ENCODE measurements around the gene EIF5A2.
A peak's percentile ranks its signal among the peaks of the same experiment; 100 is the strongest.

Gene EIF5A2

DNA sequence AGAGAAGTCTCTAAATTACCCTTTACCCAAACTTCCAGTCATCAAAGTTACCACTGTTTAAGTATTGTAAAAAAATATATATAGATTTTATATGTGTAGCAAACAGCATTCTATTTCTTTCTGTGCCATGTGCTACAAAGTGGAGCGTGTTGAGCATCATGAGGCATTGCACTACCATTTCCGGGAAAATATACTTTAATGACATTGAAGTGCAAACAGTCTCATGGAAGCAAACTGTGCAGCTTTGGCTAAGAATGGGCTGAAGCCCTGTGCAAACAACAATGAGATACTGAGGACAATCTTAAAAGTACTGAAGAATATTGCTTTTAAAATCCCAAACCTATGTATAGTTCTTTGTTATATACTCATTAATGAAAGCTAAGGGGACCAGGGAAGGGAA, 31.9 kb downstream of the EIF5A2 start:
- no peak for DNase-seq (ENCODE audit: low read depth)
- TF ChIP-seq, protein P1, sequence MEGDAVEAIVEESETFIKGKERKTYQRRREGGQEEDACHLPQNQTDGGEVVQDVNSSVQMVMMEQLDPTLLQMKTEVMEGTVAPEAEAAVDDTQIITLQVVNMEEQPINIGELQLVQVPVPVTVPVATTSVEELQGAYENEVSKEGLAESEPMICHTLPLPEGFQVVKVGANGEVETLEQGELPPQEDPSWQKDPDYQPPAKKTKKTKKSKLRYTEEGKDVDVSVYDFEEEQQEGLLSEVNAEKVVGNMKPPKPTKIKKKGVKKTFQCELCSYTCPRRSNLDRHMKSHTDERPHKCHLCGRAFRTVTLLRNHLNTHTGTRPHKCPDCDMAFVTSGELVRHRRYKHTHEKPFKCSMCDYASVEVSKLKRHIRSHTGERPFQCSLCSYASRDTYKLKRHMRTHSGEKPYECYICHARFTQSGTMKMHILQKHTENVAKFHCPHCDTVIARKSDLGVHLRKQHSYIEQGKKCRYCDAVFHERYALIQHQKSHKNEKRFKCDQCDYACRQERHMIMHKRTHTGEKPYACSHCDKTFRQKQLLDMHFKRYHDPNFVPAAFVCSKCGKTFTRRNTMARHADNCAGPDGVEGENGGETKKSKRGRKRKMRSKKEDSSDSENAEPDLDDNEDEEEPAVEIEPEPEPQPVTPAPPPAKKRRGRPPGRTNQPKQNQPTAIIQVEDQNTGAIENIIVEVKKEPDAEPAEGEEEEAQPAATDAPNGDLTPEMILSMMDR (IDR thresholded peaks at IDR 0.05; ENCODE audit: low read depth, low read length, missing control alignments): no peak
- in situ Hi-C loops (cut with HindIII; ENCODE audit: low sequenced_read_pairs): no loop called here
- no peak overlapping the region for H3K4me3 ChIP-seq (ENCODE audit: low read depth, low read length)

DNA sequence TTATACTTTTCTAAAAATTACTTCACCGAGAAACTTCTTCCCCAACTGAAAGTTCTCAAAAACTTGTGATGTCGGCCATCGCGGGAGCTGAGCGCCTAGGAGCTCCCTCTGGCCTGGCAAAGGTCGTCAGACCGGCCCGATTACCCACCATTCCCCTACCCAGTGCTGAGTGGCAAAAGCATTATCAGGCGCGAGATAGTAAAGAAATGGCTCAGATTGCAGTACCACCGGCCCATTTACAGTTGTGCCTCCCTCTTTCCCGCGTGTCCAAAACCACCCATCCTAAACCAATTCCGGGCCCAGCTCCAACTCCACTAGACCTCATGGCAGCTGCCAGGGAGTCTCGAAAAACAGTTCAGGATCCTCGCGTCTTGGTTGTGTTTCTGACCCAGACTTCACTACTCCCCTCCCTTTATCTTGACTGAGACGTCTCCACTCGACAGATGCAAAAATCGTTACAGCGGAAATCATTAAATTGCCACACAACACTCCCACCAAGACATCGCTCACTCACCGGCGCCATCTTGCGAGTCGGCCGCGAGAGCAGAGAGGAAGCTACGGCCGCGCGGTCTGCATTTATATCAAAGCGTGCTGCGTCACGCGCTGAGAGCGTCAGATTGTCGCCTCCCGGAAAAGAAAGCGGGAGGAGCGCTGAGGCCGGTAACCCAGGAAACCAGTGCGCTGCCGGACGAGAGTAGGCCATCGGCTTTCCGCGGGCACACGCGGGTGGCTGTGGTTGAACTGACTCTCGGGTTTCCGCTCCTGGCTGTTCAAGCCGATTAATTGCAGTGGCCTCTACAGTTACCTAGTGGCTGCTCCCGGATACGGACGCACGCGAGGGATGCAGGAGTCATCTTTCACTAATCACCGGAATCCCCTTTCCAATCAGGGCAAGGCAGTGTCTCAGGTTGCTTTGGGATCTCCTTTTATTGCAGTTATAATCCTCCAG, 38.5 kb downstream of the EIF5A2 start, which contains the start of gene RPL22L1:
Gene RPL22L1 (minus strand): TSS at position 551 of the 949 bp plus-strand sequence. CDS start 28 bp downstream, at position 523.
- in situ Hi-C loops (cut with HindIII; ENCODE audit: low sequenced_read_pairs): no loop called here
- DNase-seq (ENCODE audit: low read depth): peak; percentile 85
- TF ChIP-seq, protein P1 (IDR thresholded peaks at IDR 0.05; ENCODE audit: low read depth, low read length, missing control alignments): peak; percentile 2
- peak within 1 kb of the TSS; percentile 72 for H3K4me3 ChIP-seq (ENCODE audit: low read depth, low read length)

DNA sequence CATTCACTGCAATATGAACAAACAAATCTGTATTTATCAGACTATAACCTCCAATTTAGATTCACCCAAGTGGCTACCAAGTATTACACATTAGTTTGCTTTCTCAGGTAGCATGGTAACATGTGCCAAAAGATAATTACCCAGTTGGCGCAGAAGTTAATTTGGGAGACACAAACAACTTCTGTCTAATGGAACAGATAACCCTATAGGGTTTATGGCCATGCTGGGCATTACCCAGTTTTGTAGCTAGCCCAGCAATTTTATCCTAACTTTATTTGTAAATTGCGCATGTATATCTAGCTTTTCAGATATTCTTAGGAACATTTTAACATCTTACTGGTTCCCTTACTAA, 39.2 kb downstream of the EIF5A2 start:
- TF ChIP-seq, protein P1 (IDR thresholded peaks at IDR 0.05; ENCODE audit: low read depth, low read length, missing control alignments): no peak
- in situ Hi-C loops (cut with HindIII; ENCODE audit: low sequenced_read_pairs): no loop called here
- peak overlapping the region; percentile 72 for H3K4me3 ChIP-seq (ENCODE audit: low read depth, low read length)
- no peak for DNase-seq (ENCODE audit: low read depth)

DNA sequence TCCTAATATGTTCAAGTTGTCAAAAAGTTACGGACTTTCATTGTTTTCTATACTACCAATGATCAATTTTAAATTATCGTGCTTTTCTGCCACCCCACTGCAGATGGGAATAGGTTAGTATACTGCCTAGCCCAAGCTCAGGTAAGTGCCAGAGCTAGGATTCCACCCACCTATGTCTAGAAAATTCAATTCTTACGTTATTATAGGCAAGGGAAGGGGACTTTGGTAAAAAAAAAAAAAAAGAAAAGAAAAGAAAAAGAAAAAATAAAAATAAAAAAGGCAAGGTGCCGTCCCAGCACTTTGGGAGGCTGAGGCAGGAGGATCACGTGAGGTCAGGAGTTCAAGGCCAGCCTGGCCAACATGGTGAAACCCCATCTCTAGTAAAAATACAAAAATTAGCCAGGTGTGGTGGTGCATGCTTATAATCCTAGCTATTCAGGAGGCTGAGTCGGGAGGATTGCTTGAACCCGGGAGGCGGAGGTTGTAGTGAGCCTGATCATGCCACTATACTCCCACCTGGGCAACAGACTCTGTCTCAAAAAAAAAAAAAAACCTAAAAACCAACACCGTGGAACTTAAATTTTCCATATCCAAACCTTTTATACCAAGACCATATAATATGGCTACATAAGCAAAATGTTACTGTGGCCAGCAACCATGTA, 39.7 kb downstream of the EIF5A2 start:
- H3K4me3 ChIP-seq (ENCODE audit: low read depth, low read length): peak overlapping the region; percentile 72
- in situ Hi-C loops (cut with HindIII; ENCODE audit: low sequenced_read_pairs): no loop called here
- DNase-seq (ENCODE audit: low read depth): no peak
- TF ChIP-seq, protein P1 (IDR thresholded peaks at IDR 0.05; ENCODE audit: low read depth, low read length, missing control alignments): no peak

DNA sequence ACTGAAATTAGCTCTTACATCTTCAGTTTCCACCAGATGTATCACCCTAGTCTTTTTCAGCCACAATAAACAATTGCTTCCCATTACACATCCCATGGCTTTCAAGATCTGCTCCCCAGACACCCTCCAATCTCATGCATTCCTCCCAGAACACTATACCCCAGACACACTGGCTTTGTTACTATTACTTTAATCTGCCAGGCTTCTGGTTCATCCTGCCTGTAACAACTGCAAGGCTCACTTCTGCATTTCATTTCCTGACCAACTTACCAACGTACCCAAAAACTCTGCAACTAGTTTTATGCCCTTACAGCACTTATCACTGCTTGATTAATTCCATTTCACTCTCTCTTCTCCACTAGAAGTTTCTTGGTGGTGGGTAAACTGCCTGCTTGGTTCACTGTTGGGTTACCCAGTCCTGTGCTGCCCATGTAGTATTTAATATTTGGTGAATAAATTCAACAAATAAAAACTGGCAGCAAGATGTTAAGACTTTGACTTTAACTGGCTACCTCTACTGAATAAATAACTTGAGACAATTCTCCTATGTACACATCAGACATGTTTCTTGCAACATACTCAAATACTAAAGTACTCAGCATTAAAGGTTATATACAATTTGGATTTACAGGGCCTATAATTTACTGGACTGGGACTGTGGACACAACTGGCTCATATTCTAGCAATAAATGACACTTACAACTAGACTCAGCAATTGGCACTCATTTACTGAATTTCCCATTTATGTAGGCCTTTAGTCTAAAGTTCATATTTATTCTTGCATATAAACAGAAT, 41.1 kb downstream of the EIF5A2 start:
- TF ChIP-seq, protein P1 (IDR thresholded peaks at IDR 0.05; ENCODE audit: low read depth, low read length, missing control alignments): no peak
- no peak overlapping the region for H3K4me3 ChIP-seq (ENCODE audit: low read depth, low read length)
- in situ Hi-C loops (cut with HindIII; ENCODE audit: low sequenced_read_pairs): no loop called here
- DNase-seq (ENCODE audit: low read depth): no peak

DNA sequence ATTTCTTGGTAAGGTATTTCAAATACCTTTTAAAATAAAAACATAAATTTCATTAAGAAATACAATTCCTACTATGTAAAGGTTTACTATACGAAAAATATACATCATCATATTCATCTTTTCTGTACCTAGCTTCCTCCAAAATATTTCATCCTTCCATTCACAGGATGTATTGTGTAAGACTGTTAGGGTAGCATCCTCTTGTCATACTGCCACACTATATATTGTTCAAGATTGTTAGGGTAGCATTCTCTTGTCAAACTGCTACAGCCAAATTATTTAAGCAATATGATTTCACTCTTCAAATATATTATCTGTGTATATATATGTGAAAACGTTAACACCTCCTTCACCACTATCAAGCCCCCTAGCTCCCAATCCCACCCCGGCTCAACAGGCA, 41.9 kb downstream of the EIF5A2 start:
- TF ChIP-seq, protein P1 (IDR thresholded peaks at IDR 0.05; ENCODE audit: low read depth, low read length, missing control alignments): no peak
- H3K4me3 ChIP-seq (ENCODE audit: low read depth, low read length): no peak overlapping the region
- DNase-seq (ENCODE audit: low read depth): no peak
- in situ Hi-C loops (cut with HindIII; ENCODE audit: low sequenced_read_pairs): no loop called here
